Inferior parietal cortex (tissue), 1 donor: ENCODE measurements around the gene DLL4.

ENCODE experiments used
- DNase-seq: peaks from one replicate; pipeline ENCODE4 v3.0.0-alpha.2; 2016; ENCODE audit errors: extremely low spot score

Gene DLL4

DNA sequence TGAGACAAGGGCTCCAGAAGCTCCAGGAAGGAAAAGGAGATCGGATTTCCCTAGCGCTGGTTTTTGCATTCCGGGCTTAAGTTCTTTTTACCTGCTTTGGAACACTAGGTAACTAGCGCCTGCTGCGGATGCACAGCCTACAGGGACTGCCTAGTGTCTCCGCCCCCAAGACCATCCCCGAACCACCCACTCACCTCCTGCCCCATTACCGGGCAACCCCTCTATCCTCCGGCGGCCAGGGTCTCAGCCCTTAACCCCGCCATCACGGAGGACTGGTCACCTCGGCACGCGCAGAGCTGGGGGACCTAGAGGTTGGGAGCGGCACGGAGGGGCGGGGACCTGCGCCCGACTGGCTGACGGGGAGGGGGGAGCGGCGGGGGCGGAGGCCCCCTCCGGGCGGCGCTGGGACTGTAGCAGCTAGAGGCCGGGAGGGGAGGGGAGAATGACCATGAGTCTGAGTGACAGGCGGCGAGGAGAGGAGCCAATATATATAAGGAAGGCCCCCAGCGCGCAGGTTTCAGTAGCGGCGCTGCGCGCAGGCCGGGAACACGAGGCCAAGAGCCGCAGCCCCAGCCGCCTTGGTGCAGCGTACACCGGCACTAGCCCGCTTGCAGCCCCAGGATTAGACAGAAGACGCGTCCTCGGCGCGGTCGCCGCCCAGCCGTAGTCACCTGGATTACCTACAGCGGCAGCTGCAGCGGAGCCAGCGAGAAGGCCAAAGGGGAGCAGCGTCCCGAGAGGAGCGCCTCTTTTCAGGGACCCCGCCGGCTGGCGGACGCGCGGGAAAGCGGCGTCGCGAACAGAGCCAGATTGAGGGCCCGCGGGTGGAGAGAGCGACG, at the start of gene DLL4:
TSS of gene DLL4 (plus strand) at position 520 of the 839 bp plus-strand sequence. CDS start 329 bp downstream, outside the sequence.
- no peak for DNase-seq

DNA sequence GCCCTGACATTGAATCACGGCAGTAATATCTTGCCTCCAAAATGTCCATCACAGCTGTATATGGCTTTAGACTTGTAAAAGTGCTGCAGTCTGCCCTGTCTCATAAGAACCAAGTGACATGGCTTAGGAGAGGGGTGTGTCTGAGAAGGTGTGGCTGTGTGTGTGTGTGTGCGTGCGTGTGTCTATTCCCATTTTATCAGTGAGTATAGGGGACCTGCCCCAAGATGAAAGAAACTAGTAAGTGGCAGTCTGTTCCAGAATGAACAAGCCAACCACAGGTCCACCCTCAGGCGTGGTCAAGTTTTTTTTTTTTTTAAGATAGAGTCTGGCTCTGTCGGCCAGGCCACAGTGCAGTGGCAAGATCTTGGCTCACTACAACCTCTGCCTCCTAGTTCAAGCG, 49.5 kb upstream of the DLL4 start:
- DNase-seq, result no peak

DNA sequence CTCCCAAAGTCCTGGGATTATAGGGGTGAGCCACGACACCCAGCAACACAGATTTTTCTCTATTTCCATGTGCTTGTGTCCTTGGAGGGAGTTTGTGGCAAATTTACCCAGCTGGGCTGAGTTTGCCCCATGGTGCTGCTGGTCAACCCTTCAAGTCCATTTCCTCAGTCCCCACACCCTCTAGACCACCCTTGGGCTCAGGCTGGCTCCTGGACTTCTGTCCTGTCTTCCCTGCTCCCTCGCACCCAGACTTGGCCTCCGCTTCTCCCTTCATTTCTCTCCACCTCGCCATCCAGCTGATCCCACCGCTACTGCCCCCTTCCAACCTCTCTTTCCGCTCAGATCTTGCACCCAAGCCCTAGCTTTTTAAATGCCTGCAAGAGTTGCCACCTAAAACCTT, 47.8 kb upstream of the DLL4 start:
- DNase-seq, result no peak

DNA sequence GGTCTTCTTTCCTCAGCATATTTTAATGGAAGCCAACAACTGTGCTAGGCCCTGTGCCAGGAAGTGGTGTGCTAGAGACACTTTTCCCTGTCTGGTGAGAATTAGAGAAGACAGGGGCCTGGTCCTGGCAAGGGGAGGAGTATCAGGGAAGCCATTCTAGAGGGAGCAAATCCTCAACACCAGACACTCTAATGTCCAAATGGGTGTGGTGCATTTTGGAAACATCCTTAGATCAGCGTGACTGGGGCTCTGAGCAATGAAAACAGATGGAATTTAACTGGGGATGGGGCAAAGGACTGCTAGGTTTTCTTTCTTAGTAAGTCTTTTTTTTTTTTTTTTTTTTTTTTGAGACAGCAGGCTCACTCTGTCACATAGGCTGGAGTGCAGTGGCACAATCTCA, 42.6 kb upstream of the DLL4 start:
- DNase-seq, result no peak

DNA sequence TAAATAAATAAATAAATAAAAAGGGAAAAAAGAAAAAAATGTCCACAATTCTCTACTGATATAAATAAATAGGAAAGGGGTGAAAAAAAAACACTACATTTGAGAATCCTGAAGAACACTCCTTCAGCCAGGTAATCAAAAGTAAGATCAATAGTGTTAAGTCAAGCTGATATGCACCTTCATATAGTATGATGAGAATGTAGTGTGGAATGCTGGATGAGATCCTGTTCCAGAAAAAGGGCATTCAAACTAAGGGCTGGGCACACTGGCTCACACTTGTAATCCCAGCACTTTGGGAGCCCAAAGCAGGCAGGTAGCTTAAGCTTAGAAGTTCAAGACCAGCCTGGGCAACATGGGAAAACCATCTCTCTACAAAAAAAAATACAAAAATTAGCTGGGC, 40.0 kb upstream of the DLL4 start:
- no peak for DNase-seq

DNA sequence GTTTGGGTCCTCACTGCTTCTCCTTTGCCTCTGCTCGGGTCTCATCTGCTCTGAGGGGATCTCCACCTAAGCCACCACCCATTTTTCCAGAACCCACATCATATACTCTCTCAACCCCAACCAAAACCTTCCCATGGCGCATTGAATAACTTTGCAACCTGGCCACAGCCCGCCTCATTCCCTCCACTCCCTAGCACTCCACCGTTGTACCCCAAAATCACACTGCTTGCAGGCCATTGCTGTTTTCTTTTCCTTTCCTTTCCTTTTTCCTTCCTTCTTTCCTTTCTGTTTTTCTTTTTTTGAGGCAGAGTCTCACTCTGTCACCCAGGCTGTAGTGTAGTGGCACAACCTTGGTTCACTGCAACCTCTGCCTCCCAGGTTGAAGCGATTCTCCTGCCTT, 38.0 kb upstream of the DLL4 start:
- no peak for DNase-seq

DNA sequence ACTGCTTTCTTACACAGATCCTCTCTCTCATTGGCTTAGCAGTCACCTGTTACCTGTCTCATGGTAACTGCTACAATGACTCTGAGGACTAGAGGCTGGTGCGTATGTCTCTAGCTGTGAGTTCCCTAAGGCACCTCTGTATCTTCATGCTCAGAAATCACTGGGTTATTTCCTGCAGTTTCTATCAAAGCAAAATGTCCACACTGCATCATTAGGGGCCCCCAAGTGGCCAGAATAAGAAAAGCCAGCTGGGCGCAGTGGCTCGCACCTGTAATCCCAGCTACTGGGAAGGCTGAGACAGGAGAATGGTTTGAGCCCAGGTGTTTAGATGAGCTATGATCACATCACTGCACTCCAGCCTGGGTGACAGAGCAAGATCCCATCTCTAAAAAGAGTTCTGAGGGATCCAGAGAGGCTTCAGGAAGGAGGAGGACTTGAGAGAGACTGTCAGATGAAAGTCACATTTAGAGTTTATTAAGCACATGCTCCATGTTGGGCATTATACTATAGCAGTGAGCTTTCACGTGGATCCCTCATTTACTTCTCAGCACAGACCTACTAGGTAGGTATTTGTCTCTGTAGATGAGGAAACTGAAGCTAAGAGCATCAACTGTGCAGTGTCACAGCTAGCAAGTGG, 37.2 kb upstream of the DLL4 start:
- DNase-seq, result peak; percentile 72

DNA sequence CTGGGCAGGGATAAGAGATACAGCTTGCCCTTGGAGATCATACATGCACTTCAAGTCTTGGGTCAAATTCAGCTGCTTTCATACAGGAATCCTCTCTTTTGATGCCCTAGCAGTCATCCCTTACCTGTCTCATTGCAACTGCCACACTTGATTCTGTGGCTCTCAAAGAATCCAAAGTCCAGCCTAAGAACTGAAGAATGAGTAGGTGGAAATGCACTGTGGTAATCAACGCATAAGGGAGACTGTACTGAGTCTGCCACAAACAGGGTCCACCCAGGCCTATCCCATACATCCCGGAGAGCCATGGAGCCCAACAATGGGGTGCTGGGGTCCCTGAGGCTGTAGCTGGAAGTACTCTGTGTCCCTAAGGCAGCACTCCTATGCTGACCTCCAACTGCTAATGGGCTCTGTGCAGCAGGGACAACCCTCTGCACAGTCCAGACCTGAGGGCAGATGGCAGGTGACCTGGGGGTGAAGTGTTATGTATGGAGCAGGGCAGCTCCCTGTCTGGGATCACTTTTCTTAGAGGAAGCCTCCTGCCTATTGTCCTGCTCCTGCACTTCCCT, 36.6 kb upstream of the DLL4 start:
- no peak for DNase-seq

DNA sequence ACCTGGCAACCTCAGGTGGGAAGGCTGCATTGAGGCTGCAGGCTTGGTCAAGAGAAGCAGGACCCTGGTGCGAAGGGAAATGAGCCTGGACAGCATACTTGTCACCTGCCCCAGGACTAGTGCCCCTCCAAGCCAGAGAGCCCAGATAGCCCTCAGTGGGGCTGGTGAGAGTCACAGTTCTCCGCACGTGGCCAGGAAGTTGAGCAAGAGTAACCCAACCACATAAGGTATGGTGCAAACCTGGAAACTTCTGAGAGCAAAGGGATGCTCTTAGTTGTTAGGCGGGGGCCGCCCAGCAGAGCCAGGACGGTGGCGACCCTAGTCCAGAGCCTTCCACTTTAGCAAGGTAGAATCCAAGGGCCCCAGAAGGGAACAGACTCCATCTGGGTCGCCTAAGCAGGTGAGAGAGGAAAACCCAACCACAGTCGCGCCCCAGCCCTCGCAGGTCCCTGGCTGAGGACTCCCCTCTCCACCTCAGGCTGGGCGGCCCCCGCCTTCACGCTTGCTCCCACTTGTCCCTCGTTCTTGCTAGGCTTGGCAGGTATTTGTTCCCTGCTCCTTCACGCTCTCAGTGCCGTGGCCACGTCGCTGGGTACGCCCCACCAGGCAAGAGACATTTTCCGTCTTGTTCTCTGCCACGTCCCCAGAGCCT, 36.0 kb upstream of the DLL4 start:
- DNase-seq, result no peak

DNA sequence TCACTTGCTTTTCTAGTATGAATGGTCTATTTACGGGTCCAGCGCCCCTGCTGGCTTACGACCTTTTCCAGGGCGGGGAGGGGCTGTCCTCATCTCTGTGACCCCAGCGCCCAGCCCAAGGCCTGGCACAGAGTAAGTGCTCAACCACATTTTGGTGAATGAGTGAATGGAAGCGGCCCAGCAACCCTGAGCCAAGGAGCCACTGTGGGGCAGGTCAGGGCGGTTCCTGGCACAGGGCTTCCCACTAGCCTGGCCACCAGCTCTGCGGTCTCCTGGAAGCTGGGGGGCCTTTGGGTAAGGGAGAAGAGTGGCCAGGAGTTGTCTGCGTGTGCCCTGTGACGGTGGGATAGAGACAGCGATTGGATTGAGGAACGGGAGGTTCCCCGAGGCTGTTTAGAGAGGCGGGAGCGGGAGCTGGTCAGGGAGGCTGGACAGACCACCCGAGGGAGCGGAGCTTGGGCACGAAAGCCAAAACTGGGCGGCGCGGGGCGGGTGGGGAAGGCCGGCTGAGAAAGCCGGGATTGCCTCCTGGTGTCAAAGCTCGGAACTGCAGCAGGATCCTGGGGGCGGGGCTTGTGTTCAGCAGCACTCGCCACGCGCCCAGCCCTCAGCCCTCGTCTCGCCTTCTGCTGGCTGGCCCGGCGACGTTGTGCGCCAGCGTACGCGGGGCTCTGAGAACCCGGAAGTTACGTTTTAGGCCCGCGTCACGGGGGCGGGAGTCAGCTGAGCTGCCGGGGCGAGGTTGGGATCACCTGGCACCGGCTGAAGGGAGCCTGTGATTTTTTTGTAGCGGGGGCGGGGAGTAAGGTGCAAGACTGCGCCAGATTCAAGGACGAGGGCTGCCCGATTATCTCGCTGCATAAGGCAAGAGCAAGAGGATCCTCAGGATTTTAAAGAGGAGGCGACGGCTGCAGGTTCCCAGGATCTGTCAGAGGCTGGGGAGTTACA, 35.1 kb upstream of the DLL4 start, which contains the start of gene VPS18:
TSS of gene VPS18 (plus strand) at position 718 of the 948 bp plus-strand sequence. CDS start 319 bp downstream, outside the sequence.
- peak; percentile 98 for DNase-seq

DNA sequence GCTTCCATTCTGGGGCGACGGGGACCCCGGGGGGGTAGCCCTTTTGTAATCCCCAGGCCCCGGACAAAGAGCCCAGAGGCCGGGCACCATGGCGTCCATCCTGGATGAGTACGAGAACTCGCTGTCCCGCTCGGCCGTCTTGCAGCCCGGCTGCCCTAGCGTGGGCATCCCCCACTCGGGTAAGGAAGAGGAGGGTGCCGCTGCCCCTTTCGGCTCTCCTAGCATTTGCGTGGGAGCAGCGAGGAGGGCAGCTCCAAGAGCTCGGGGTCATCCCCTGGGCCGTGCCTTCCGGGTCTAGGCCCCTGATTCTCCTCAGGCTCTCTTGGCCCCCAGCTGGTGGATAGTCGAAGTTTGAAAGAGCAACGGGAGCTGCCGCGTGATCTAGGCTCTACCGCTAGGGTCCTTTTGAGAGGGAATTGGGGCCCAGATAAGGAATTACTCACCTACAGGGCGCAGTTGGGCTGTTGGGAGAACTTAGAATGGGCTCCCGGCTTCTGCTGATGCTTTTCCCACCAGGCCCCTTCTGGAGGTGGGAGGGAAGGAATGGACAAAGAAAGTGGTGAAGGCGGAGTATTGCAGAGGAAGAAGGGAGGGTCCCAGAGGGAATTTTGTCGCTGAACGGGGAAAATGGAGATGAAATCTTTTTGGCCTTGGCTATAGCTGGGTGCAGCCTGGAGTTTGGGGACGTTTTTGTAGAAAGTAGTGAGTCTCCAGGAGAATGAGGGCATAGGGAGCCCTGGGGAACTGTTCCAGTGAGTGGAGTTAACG, 34.3 kb upstream of the DLL4 start:
- DNase-seq, result peak; percentile 52

DNA sequence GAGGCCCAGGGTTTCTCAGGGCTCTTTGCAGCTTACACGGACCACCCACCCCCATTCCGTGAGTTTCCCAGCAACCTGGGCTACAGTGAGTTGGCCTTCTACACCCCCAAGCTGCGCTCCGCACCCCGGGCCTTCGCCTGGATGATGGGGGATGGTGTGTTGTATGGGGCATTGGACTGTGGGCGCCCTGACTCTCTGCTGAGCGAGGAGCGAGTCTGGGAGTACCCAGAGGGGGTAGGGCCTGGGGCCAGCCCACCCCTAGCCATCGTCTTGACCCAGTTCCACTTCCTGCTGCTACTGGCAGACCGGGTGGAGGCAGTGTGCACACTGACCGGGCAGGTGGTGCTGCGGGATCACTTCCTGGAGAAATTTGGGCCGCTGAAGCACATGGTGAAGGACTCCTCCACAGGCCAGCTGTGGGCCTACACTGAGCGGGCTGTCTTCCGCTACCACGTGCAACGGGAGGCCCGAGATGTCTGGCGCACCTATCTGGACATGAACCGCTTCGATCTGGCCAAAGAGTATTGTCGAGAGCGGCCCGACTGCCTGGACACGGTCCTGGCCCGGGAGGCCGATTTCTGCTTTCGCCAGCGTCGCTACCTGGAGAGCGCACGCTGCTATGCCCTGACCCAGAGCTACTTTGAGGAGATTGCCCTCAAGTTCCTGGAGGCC, 29.5 kb upstream of the DLL4 start:
- DNase-seq, result no peak

DNA sequence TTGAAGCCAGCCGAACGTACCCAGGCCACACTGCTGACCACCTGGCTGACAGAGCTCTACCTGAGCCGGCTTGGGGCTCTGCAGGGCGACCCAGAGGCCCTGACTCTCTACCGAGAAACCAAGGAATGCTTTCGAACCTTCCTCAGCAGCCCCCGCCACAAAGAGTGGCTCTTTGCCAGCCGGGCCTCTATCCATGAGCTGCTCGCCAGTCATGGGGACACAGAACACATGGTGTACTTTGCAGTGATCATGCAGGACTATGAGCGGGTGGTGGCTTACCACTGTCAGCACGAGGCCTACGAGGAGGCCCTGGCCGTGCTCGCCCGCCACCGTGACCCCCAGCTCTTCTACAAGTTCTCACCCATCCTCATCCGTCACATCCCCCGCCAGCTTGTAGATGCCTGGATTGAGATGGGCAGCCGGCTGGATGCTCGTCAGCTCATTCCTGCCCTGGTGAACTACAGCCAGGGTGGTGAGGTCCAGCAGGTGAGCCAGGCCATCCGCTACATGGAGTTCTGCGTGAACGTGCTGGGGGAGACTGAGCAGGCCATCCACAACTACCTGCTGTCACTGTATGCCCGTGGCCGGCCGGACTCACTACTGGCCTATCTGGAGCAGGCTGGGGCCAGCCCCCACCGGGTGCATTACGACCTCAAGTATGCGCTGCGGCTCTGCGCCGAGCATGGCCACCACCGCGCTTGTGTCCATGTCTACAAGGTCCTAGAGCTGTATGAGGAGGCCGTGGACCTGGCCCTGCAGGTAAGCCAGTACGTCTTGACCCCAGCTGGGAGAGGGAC, 28.7 kb upstream of the DLL4 start:
- DNase-seq, result no peak

DNA sequence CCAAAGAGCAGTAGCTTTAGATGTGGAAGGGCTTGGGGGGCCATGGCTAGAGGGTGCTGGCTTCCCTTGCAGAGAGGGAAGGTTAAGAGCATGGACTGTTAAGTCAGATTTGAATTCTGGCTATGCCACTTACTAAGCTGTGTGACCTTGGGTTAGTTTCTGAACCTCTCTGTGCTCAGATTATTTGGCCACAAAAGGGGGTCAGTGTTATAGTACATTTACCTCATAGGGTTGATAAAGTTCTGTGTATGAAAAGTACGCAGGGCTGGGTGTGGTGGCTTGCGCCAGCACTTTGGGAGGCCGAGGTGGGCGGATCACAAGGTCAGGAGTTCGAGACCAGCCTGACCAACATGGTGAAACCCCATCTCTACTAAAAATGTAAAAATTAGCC, 28.1 kb upstream of the DLL4 start:
- no peak for DNase-seq

DNA sequence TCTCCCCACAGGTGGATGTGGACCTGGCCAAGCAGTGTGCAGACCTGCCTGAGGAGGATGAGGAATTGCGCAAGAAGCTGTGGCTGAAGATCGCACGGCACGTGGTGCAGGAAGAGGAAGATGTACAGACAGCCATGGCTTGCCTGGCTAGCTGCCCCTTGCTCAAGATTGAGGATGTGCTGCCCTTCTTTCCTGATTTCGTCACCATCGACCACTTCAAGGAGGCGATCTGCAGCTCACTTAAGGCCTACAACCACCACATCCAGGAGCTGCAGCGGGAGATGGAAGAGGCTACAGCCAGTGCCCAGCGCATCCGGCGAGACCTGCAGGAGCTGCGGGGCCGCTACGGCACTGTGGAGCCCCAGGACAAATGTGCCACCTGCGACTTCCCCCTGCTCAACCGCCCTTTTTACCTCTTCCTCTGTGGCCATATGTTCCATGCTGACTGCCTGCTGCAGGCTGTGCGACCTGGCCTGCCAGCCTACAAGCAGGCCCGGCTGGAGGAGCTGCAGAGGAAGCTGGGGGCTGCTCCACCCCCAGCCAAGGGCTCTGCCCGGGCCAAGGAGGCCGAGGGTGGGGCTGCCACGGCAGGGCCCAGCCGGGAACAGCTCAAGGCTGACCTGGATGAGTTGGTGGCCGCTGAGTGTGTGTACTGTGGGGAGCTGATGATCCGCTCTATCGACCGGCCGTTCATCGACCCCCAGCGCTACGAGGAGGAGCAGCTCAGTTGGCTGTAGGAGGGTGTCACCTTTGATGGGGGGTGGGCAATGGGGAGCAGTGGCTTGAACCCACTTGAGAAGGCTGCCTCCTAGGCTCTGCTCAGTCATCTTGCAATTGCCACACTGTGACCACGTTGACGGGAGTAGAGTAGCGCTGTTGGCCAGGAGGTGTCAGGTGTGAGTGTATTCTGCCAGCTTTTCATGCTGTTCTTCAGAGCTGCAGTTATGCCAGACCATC, 26.3 kb upstream of the DLL4 start:
- no peak for DNase-seq

DNA sequence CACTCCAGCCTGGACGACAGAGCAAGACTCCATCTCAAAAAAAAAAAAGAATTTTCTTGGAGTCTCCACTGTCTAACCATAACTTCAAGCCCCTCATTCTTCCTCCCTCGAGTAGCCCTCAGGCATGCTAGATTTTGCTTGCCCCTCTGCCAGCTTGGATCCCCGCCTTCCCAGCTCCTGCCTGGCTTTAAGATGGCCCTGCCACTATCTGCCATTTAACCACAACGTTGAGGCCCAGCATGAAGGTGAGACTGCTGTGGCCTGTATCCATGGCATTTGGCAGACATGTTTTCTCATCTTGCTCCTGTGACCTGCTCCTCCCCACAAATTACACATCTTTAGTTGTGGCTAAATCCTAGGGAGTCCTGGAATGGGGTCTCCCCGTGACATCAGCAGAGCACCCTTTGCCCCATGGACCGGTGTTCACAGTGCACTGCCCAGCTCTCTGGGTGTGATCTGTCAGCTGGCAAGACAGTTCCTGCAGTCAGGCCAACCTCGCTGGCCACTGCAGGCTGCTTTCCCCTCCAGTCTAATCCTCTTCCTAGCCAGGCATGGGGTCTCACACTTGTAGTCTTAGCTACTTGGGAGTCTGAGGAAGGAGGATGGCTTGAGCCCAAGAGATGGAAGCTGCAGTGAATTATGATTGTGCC, 24.5 kb upstream of the DLL4 start:
- no peak for DNase-seq
